Ovary (tissue), 3 donors: ENCODE measurements around the gene FGD5.

Experiments
- CTCF ChIP-seq, 3 donors: fragments of 450-650 bp in 2 of 3; fragments of 200-600 bp in 1 of 3; IDR thresholded peaks; one replicate each; pipeline versions ENCODE4 v1.5.1 to v1.8.0; 2016 to 2022; ENCODE audit warnings: antibody characterized with exemption in 3 of 3, mild to moderate bottlenecking in 1 of 3
- EP300 ChIP-seq: sonication (generic); formaldehyde crosslinking; IDR thresholded peaks from one replicate; pipeline ENCODE4 v1.6.1; 2017; ENCODE audit warnings: antibody characterized with exemption
- POLR2A ChIP-seq: fragments of 450-650 bp; IDR thresholded peaks from one replicate; pipeline ENCODE4 v1.6.1; 2017; ENCODE audit warnings: antibody characterized with exemption, mild to moderate bottlenecking, moderate library complexity
- donor health status: DM: no; HTN: no; CAD: no.

GRCh38 chr3:14920536-14920935 is 101.8 kb downstream of the FGD5 start:
- TF ChIP-seq CTCF (IDR thresholded peaks at IDR 0.05) (no peak), POLR2A (no peak), EP300 (no peak)
